Measurements from ENCODE around the gene COL8A1.

- TF ChIP-seq EZH2 (IDR thresholded peaks at IDR 0.05; ENCODE audit: insufficient read depth, low read length) (no peak), CTCF (IDR thresholded peaks at IDR 0.05; ENCODE audit: insufficient read depth, low read depth, low read length) (no peak)
Measured at GRCh38 chr3:99768126-99768525, 129.7 kb downstream of the COL8A1 start.
